GM12872 (cell line): ENCODE measurements around the gene AK8.

Experiments
- TF ChIP-seq, protein P1 (sequence below): IDR thresholded peaks from 3 replicates; pipeline ENCODE4 v1.5.1; 2011; ENCODE audit warnings: low read depth, mild to moderate bottlenecking, low read length, moderate library complexity; ENCODE audit not compliant: insufficient read depth

Gene AK8

DNA sequence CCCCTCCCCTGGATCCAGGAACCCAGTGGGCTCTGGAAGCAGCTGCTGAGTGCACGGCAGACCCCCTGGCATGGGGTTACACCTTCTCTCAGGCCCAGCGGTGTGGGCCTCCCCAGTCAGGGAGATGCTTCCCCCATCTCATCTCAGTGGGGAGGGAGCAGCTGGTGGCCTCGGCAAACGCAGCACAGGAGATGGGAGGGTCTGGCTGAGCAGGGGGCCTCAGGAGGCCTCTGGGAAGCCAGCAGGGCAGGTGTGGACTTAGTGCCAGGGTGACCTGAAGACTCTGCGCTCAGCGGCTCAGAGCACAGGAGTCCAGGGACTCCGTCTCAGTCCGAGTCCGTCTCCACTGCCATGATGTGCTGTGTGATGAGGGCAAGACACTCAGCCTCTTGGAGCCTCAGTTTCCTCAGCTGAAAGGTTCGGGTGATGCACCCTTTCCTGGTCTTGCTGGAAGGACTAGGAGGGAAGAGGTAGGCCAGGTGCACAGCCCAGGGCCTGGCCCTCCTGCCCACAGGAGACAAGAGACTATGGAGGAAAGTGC lies 107.2 kb downstream of the AK8 start:
- TF ChIP-seq, protein P1, sequence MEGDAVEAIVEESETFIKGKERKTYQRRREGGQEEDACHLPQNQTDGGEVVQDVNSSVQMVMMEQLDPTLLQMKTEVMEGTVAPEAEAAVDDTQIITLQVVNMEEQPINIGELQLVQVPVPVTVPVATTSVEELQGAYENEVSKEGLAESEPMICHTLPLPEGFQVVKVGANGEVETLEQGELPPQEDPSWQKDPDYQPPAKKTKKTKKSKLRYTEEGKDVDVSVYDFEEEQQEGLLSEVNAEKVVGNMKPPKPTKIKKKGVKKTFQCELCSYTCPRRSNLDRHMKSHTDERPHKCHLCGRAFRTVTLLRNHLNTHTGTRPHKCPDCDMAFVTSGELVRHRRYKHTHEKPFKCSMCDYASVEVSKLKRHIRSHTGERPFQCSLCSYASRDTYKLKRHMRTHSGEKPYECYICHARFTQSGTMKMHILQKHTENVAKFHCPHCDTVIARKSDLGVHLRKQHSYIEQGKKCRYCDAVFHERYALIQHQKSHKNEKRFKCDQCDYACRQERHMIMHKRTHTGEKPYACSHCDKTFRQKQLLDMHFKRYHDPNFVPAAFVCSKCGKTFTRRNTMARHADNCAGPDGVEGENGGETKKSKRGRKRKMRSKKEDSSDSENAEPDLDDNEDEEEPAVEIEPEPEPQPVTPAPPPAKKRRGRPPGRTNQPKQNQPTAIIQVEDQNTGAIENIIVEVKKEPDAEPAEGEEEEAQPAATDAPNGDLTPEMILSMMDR: no peak

GRCh38 chr9:132769906-132770769 lies 107.9 kb downstream of the AK8 start:
- TF ChIP-seq, protein P1: no peak

DNA sequence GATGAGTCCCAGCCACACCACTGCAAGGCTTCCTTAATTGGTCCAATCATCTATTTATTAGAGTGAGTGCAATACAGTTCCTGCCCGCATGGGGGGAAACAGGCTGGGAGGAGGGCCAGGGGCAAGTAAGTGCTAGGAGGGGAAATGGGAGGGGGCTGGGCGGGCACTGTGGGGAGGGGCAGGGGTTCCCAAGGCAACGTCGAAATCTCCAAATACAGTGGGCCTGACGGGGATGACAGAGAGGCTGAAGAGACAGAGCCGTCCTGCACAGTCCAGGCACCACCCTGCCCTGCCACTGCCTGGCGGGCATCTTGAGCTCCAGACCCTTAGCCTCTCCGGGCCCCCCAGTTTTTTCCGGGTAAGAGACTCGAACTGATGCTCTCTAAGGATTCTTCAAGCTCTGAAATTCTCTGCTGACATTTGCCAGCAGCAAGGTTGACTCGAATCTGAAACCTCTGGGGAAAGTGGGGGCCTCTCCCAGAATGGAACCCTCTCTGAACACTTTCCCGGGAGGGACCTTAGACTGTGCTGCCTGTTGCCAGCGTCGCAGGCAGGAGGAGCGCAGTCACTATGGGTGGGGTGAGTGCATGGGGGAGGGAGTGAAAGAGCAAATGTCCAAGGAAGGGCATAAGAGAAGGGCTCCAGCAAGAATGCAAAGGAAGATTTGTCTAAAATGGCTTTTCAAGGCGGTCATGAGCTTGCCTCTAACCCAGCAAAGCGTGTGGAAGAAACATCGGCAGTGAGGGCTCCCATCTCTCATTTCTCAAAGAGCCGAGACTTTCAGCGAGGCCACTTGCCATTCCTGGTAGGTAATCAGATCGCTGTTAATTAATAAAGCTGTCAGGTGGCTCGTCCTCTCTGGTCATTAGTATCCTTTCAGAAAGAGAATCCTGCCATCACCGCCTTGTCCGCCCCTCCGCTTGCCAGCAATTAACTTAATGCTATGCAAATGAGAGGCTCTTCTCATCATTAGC lies 108.9 kb downstream of the AK8 start:
- TF ChIP-seq, protein P1: peak; percentile 64; the same call in 2 of the 3 replicates

DNA sequence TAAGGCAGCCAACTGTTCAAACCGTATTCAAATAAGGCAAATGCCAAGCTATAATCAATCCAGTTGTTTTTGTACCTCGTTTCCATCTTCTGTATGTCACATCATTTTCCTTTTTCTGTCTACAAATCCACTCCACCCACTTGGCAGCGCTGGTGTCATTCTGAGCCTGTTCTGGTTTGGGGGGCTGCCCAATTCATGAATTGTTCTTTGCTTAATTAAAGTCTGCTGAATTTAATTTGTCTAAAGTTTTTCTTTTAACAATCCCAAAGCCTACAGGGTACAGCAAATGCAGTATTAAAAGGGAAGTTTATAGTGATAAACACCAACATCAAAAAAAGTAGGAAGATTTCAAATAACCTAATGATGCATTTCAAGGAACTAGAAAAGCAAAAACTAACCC lies 114.5 kb downstream of the AK8 start:
- TF ChIP-seq, protein P1: no peak

- TF ChIP-seq, protein P1: no peak
Observed at GRCh38 chr9:132762896-132763295, 115.2 kb downstream of the AK8 start.

- TF ChIP-seq, protein P1: no peak
Observed at GRCh38 chr9:132761602-132762001, 116.5 kb downstream of the AK8 start.

DNA sequence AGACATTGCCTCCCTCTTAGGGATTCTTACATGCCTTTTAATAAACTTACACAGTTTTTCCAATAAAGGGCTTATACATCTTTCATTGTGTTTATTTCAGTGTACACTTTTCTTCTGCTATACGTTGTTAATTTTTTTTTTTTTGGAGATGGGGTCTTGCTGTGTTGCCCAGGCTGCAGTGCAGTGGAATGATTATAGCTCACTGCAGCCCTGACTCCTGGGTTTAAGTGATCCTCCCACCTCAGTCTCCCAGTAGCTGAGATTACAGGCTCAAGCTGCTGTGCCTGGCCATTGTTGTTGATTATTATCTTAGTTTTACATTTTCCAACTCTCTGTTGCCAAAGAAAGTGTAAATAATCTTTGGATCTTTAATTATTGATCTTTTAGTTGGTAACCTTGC lies 118.0 kb downstream of the AK8 start:
- TF ChIP-seq, protein P1: no peak
